ENCODE data around the gene LGALS3BP.

Gene LGALS3BP

DNA sequence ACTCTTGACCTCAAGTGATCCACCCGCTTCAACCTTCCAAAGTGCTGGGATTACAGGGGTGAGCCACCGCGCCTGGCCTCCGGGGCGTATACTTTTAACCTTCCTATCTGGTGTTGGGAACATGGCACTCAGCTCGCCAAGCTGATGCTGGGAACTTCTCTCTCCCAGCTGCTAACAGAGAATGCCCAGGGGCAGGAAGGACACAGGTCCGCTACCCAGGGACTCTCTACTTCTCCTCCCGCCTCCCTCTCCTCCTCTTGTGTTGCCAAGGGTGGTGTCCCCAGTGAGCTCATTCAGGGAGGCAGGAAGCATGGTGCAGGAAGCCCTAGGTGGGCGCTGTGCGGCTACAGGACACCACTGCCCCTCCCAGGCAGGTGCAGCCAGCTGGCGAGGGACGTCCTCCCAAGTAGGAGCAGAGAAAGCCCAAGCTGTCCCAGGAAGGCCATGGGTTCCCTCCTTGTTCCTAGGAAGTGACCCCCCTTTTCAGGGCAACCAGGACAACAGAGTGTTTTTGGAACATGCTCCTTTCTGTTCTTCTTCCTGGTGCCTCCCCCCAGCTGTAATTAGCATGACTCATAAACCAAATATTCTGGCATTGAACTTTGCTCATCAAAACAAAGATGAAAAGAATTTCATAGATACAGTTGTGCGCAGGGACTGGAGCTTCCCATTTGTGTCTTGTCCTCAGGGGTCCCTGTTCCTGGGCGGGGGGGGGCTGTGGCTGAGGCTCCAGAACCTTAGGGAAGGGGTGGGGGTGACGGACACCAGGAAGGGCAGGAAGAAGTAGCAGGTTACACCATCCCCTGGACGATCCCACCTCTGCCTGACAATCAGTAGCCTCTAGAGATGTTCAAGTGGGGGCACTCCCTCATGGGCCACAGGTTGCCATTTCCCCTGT, 46.9 kb upstream of the LGALS3BP start:
- TF ChIP-seq, protein P1, sequence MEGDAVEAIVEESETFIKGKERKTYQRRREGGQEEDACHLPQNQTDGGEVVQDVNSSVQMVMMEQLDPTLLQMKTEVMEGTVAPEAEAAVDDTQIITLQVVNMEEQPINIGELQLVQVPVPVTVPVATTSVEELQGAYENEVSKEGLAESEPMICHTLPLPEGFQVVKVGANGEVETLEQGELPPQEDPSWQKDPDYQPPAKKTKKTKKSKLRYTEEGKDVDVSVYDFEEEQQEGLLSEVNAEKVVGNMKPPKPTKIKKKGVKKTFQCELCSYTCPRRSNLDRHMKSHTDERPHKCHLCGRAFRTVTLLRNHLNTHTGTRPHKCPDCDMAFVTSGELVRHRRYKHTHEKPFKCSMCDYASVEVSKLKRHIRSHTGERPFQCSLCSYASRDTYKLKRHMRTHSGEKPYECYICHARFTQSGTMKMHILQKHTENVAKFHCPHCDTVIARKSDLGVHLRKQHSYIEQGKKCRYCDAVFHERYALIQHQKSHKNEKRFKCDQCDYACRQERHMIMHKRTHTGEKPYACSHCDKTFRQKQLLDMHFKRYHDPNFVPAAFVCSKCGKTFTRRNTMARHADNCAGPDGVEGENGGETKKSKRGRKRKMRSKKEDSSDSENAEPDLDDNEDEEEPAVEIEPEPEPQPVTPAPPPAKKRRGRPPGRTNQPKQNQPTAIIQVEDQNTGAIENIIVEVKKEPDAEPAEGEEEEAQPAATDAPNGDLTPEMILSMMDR (IDR thresholded peaks at IDR 0.05; ENCODE audit: poor library complexity, severe bottlenecking) = no peak
- Histone ChIP-seq H3K9me3 (ENCODE audit: severe bottlenecking) (no peaks in the 10 kb centered on the region), H3K27ac (ENCODE audit: poor library complexity, severe bottlenecking) (peak overlapping the region; percentile 57), H3K36me3 (ENCODE audit: low read depth) (no peaks in the 10 kb centered on the region), H3K27me3 (ENCODE audit: insufficient read depth, poor library complexity, severe bottlenecking) (no peaks in the 10 kb centered on the region), H3K4me1 (ENCODE audit: insufficient read depth, poor library complexity, severe bottlenecking) (peaks cover 36% of the 10 kb centered on the region), H3K4me3 (ENCODE audit: severe bottlenecking) (no peak overlapping the region)
- DNase-seq (ENCODE audit: low spot score) (peak; percentile 52), ATAC-seq (ENCODE audit: low read depth) (peak; percentile 60)

DNA sequence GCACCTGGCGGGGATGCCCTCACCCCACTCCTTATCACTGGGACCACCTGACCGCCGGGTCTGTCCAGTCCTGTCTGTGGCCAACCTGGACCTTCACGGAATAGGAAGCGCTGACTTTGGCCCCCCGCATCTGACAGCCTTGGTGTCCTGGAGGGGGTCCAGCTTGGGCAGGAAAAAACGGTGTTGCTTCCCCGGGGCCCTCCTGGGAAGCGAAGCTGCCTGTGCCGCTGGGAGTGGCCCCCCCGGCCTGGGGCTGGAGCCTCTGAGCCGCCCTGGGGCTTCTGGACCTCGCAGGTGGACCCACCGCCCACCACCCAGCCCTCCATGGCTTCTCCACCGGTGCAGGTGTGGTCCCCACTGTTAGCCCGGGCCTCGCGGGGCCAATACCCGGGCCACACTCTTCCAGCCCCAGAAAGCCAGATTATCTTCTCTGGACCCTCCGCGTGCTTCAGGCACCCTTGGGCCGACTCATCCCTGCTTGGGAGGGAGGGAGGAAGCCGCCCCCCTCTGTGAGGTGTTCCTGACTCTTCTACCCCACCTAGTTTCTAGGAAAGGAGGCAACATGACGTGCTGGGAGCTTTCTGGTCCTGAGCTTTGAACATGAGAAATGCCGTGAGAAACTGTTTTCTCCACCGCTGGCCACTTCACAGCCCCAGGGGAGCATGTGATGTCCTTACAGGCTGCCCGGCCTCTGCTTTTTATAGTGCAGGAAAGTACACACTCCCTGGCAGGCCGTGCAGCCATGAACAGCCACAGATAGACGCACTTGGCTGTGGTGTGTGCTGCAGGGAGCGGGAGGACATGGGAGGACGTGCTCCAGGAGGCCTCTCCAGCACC, 45.4 kb upstream of the LGALS3BP start:
- TF ChIP-seq, protein P1 (IDR thresholded peaks at IDR 0.05; ENCODE audit: poor library complexity, severe bottlenecking) = no peak
- ATAC-seq (ENCODE audit: low read depth) (no peak), DNase-seq (ENCODE audit: low spot score) (peak; percentile 65)
- Histone ChIP-seq H3K9me3 (ENCODE audit: severe bottlenecking) (no peaks in the 10 kb centered on the region), H3K27ac (ENCODE audit: poor library complexity, severe bottlenecking) (no peak overlapping the region), H3K36me3 (ENCODE audit: low read depth) (no peaks in the 10 kb centered on the region), H3K4me3 (ENCODE audit: severe bottlenecking) (peak overlapping the region; percentile 35), H3K27me3 (ENCODE audit: insufficient read depth, poor library complexity, severe bottlenecking) (no peaks in the 10 kb centered on the region), H3K4me1 (ENCODE audit: insufficient read depth, poor library complexity, severe bottlenecking) (peaks cover 47% of the 10 kb centered on the region)

DNA sequence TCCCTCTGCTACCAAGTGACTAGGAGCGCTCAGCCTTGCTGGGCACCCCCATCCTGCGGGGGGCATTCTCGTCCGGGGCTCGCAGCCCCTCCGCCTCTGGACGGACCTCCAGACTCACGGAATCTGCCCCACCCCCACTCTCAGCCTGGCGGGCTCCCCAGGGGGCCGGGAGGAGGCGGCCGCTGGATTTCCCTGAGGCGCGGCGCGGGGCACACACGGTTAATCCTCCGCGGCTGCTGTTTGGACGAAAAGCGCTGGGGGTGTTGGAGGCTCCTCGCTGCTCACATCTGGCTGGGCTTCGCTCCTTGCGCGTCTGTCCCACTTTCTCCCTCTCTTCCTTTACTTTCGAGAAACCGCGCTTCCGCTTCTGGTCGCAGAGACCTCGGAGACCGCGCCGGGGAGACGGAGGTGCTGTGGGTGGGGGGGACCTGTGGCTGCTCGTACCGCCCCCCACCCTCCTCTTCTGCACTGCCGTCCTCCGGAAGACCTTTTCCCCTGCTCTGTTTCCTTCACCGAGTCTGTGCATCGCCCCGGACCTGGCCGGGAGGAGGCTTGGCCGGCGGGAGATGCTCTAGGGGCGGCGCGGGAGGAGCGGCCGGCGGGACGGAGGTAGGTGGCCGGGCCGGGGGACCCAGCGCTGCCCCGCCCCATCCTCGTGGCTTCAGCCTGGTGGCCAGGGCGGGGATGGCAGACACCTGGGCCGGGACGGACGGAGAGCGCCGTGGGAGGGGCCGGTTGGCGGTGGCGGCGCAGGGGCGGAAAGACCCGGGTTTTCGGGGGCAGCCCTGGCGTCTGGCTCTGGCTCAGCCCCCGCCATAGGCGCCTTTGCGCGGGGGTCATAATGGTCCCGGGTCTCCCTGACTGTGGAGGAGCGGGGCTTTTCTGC, 44.4 kb upstream of the LGALS3BP start, which contains the start of gene C1QTNF1:
Gene C1QTNF1 (plus strand): TSS at position 284 of the 886 bp plus-strand sequence. CDS start 19,800 bp downstream, outside the sequence.
- no peaks in the 10 kb centered on the region for H3K36me3 ChIP-seq (ENCODE audit: low read depth)
- no peak within 1 kb of the TSS for H3K27ac ChIP-seq (ENCODE audit: poor library complexity, severe bottlenecking)
- TF ChIP-seq, protein P1 (IDR thresholded peaks at IDR 0.05; ENCODE audit: poor library complexity, severe bottlenecking) = peak; percentile 14
- no peaks in the 10 kb centered on the region for H3K27me3 ChIP-seq (ENCODE audit: insufficient read depth, poor library complexity, severe bottlenecking)
- ATAC-seq (ENCODE audit: low read depth) = peak; percentile 53
- H3K9me3 ChIP-seq (ENCODE audit: severe bottlenecking) = no peaks in the 10 kb centered on the region
- H3K4me1 ChIP-seq (ENCODE audit: insufficient read depth, poor library complexity, severe bottlenecking) = peaks cover 52% of the 10 kb centered on the region
- peak; percentile 65 for DNase-seq (ENCODE audit: low spot score)
- peak within 1 kb of the TSS; percentile 35 for H3K4me3 ChIP-seq (ENCODE audit: severe bottlenecking)

DNA sequence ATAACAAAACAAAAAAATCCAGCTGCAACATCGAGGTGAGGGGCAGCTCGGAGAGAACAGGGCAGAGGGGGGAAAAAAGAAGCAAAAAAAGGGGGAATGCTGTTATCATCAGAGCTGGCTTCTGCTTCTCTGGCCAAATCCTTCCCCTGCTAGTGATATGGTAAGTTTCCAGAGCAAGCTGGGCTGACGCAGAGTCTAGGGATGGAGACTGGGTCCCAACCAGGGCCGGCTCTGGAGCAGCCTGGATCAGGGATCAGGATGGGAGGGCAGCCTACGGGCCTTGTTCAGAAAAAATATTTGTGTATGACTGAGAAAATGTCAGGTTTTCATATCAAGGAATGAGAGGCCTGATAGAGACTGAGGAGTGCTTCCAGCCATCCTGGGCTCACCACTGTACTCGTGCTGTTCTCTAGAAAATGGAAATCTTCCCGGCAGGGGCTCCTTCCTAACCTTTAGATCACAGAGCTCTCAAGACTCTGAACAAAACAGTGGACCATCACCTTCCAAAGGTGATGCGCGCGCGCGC, 43.5 kb upstream of the LGALS3BP start:
- no peaks in the 10 kb centered on the region for H3K36me3 ChIP-seq (ENCODE audit: low read depth)
- H3K4me1 ChIP-seq (ENCODE audit: insufficient read depth, poor library complexity, severe bottlenecking) = peaks cover 50% of the 10 kb centered on the region
- DNase-seq (ENCODE audit: low spot score) = peak; percentile 33
- TF ChIP-seq, protein P1 (IDR thresholded peaks at IDR 0.05; ENCODE audit: poor library complexity, severe bottlenecking) = no peak
- no peak overlapping the region for H3K27ac ChIP-seq (ENCODE audit: poor library complexity, severe bottlenecking)
- no peak overlapping the region for H3K4me3 ChIP-seq (ENCODE audit: severe bottlenecking)
- H3K9me3 ChIP-seq (ENCODE audit: severe bottlenecking) = no peaks in the 10 kb centered on the region
- ATAC-seq (ENCODE audit: low read depth) = no peak
- no peaks in the 10 kb centered on the region for H3K27me3 ChIP-seq (ENCODE audit: insufficient read depth, poor library complexity, severe bottlenecking)
